Chondrocyte (in vitro differentiated cells): Measurements from ENCODE around the gene NT5DC4. TPM values are rescaled to one million over a fixed set of nuclear protein-coding genes. Genes with fewer than 3 reads are reported as not detected.

Source experiments
- DNase-seq: peaks from one replicate; pipeline ENCODE4 v3.0.0; 2021; ENCODE audit warnings: mixed read lengths, low spot score
- H3K27ac Mint-ChIP-seq: one replicate; pipeline ENCODE4 v1.8.0; 2021; ENCODE audit warnings: mild to moderate bottlenecking, moderate library complexity, mixed read lengths; ENCODE audit not compliant: unreplicated experiment
- H3K27me3 Mint-ChIP-seq: 2 replicates; pipeline ENCODE4 v1.8.0; 2021; ENCODE audit warnings: low read depth, mixed read lengths
- H3K36me3 Mint-ChIP-seq: 2 replicates; pipeline ENCODE4 v1.8.0; 2021; ENCODE audit warnings: low read depth, mixed read lengths
- H3K4me1 Mint-ChIP-seq: 2 replicates; pipeline ENCODE4 v1.8.0; 2021; ENCODE audit warnings: low read depth, mild to moderate bottlenecking, mixed read lengths
- H3K4me3 Mint-ChIP-seq: one replicate; pipeline ENCODE4 v1.8.0; 2021; ENCODE audit warnings: mild to moderate bottlenecking, moderate library complexity, mixed read lengths; ENCODE audit not compliant: unreplicated experiment
- H3K9me3 Mint-ChIP-seq: 2 replicates; pipeline ENCODE4 v1.8.0; 2021; ENCODE audit warnings: low read depth, mixed read lengths
- total RNA-seq: library from RNA; stranded (reverse); gene quantifications from 3 replicates; pipeline ENCODE4 v1.2.1, GENCODE V29; 2021
- TF ChIP-seq, protein P1 (sequence below): fragments of 200-600 bp; sonication (generic); IDR thresholded peaks from 2 replicates; pipeline ENCODE4 v1.5.0; 2021; ENCODE audit warnings: antibody characterized with exemption, mild to moderate bottlenecking, moderate library complexity

NT5DC4 gene
- total RNA-seq, 1 donor from 2014 or later = not detected

DNA sequence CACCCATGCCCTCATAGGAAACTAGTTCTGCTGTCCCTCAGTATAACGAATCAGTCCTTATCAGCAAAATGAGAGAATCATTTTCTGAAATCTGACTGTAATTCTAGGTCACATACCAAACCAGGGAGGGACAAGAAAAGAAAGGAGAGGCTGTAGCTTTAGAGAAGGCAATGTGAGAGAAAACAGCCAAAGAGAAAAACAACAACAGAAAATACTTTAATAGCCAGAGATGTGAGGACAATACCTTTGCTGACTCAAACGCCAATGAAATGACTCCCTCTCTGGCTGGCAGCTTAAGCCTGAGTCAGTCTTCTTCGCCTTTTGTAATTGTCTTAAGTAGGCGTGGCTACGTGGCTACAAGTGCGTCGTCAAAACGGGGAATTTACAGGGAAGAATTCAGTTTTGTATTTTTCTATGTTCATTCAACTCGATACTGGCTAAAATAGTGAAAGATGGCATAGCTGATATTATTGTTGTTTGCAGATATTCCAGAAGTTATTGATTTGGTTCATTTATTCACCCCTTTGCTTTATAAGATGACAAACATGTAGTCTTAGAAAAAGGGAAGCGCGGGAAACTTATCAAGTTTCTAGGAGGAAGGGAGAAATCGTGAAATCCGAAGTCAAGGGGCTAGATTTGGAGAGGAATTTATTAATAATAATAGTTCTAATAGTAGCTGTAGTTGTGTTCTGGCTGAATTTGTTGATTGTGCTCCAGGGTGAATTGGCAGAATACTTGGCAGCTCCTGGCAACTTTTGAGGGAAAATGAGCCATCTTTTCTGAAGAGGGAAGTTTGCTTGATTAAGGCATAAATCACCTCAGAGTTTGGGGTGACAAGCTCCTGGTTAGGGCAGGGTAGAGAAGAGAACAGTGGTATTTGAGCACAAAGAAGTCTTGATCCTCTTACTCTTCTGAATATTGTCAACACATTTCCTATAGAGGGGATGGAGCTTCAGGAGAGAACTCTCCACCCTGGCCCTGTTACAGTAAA is 63.7 kb downstream of the NT5DC4 start, which contains the start of gene IL1A:
Gene IL1A (minus strand): TSS at position 295 of the 991 bp plus-strand sequence. CDS start 723 bp downstream, outside the sequence.
- no peaks in the 10 kb centered on the region for H3K27me3 Mint-ChIP-seq
- H3K4me3 Mint-ChIP-seq = no peak within 1 kb of the TSS
- no peak for DNase-seq
- H3K27ac Mint-ChIP-seq = no peak within 1 kb of the TSS
- H3K36me3 Mint-ChIP-seq = no peaks in the 10 kb centered on the region
- TF ChIP-seq, protein P1, sequence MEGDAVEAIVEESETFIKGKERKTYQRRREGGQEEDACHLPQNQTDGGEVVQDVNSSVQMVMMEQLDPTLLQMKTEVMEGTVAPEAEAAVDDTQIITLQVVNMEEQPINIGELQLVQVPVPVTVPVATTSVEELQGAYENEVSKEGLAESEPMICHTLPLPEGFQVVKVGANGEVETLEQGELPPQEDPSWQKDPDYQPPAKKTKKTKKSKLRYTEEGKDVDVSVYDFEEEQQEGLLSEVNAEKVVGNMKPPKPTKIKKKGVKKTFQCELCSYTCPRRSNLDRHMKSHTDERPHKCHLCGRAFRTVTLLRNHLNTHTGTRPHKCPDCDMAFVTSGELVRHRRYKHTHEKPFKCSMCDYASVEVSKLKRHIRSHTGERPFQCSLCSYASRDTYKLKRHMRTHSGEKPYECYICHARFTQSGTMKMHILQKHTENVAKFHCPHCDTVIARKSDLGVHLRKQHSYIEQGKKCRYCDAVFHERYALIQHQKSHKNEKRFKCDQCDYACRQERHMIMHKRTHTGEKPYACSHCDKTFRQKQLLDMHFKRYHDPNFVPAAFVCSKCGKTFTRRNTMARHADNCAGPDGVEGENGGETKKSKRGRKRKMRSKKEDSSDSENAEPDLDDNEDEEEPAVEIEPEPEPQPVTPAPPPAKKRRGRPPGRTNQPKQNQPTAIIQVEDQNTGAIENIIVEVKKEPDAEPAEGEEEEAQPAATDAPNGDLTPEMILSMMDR = no peak
- no peaks in the 10 kb centered on the region for H3K9me3 Mint-ChIP-seq
- H3K4me1 Mint-ChIP-seq = no peaks in the 10 kb centered on the region

DNA sequence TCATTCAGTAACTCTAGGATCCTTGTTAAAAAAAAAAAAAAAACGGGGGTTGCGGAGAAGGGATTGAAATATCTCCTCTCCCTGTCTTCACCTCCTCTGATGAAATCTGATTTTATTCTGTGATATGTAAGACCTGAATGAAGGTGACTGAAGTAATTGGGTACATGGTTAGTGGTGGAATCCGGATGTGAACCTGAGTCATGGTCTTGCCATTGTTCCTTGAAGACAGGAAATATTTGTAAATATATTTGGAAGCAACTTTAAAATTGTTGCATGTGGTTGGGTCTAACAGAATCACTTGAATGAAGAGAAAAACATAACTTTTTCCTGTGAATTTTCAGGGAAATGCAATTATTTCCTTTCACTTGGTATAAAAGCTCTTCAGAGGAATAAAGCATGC is 66.5 kb downstream of the NT5DC4 start:
- Mint-ChIP-seq H3K36me3 (no peaks in the 10 kb centered on the region), H3K27ac (no peak overlapping the region), H3K4me3 (no peak overlapping the region), H3K4me1 (no peaks in the 10 kb centered on the region), H3K27me3 (no peaks in the 10 kb centered on the region), H3K9me3 (no peaks in the 10 kb centered on the region)
- no peak for DNase-seq
- TF ChIP-seq, protein P1 = no peak

DNA sequence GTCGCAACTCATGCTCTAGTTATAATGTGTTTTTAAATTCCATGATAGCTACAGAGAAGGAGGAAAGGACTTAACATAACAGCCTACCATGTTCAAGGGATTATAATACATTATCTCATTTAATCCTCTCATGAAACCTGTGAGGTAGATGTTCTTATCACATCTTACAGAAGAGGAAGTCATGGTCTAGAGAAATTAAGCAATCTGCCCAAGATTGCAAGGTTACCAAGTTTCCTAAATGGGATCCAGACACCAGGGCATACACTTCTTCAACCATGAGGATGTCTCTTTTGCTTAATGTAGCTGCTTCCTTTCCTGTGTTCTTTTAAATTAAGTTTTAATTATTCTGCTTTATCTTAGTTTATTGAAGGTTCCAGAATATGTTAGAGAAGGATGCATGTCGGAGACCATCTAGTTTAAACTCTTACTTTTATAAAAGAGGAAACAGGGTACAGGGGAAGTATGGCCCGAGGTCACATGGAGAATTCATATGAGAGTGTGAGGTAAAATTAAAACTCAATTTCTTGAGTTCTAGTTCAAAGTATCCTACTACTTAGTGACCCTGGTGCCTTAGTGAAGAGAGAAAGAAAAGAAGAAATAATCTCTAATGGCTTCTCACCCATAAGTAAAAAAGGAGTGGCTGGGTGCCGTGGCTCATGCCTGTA is 67.0 kb downstream of the NT5DC4 start:
- no peaks in the 10 kb centered on the region for H3K9me3 Mint-ChIP-seq
- no peaks in the 10 kb centered on the region for H3K27me3 Mint-ChIP-seq
- H3K27ac Mint-ChIP-seq = no peak overlapping the region
- no peaks in the 10 kb centered on the region for H3K4me1 Mint-ChIP-seq
- H3K36me3 Mint-ChIP-seq = no peaks in the 10 kb centered on the region
- no peak overlapping the region for H3K4me3 Mint-ChIP-seq
- TF ChIP-seq, protein P1 = no peak
- DNase-seq = no peak

DNA sequence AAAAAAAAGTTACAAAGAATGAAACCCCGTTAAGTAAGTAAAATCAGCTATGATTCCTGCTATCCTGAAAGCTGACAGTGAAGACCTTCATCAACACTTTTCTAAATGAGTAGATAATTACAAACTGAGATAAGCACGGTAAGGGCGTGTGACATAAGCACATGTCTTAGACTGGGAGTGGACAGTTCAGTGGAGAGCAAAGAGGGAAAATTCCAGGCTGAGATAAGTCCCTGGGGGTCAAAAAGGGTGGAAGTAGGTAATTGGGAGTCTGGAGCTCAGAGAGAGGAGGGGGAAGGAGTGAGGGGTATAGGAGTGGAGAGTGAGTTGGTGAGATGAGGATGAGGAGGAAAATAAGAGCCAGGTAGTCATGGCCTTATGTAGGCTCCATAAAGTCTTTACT is 67.8 kb downstream of the NT5DC4 start:
- H3K27ac Mint-ChIP-seq = no peak overlapping the region
- no peaks in the 10 kb centered on the region for H3K36me3 Mint-ChIP-seq
- TF ChIP-seq, protein P1 = no peak
- H3K27me3 Mint-ChIP-seq = no peaks in the 10 kb centered on the region
- H3K9me3 Mint-ChIP-seq = peaks cover 5% of the 10 kb centered on the region
- H3K4me1 Mint-ChIP-seq = peaks cover 2% of the 10 kb centered on the region
- no peak for DNase-seq
- H3K4me3 Mint-ChIP-seq = no peak overlapping the region

Other genes starting within 250 kb of the NT5DC4 start
- 67.9 to 82.6 TPM (median 68.8 TPM) in 3 replicates for gene TTL, start 238.9 kb upstream of the NT5DC4 start, total RNA-seq
- 12.1 to 17.7 TPM (median 15.0 TPM) in 3 replicates for gene POLR1B, start 178.6 kb upstream of the NT5DC4 start, total RNA-seq
- gene CHCHD5, start 136.4 kb upstream of the NT5DC4 start, total RNA-seq = 16.9 to 22.7 TPM (median 22.4 TPM) in 3 replicates
- gene SLC20A1, start 75.1 kb upstream of the NT5DC4 start, total RNA-seq = 62.2 to 94.5 TPM (median 63.0 TPM) in 3 replicates
- gene CKAP2L, start 43.6 kb downstream of the NT5DC4 start, total RNA-seq = 3.4 to 6.1 TPM (median 5.1 TPM) in 3 replicates
- gene IL1A, start 63.5 kb downstream of the NT5DC4 start, total RNA-seq = not detected in 3 replicates
- gene IL1B, start 115.8 kb downstream of the NT5DC4 start, total RNA-seq = not detected in 3 replicates
- not detected in 3 replicates for gene IL37, start 190.1 kb downstream of the NT5DC4 start, total RNA-seq